Osteocyte (in vitro differentiated cells): ENCODE measurements around the gene LDB2. TPM values are rescaled to one million over a fixed set of nuclear protein-coding genes. Genes with fewer than 3 reads are reported as not detected.

Experiments used
- DNase-seq: peaks from one replicate; pipeline ENCODE4 v3.0.0; 2021; ENCODE audit warnings: mixed read lengths; ENCODE audit not compliant: unreplicated experiment; ENCODE audit errors: extremely low spot score
- H3K27ac Mint-ChIP-seq: one replicate; pipeline ENCODE4 v1.8.0; 2021; ENCODE audit warnings: mild to moderate bottlenecking, mixed read lengths; ENCODE audit not compliant: unreplicated experiment
- H3K27me3 Mint-ChIP-seq: one replicate; pipeline ENCODE4 v1.8.0; 2021; ENCODE audit warnings: mixed read lengths; ENCODE audit not compliant: unreplicated experiment
- H3K36me3 Mint-ChIP-seq: one replicate; pipeline ENCODE4 v1.8.0; 2021; ENCODE audit warnings: mixed read lengths; ENCODE audit not compliant: unreplicated experiment
- H3K4me1 Mint-ChIP-seq: one replicate; pipeline ENCODE4 v1.8.0; 2021; ENCODE audit warnings: mixed read lengths; ENCODE audit not compliant: unreplicated experiment
- H3K4me3 Mint-ChIP-seq: one replicate; pipeline ENCODE4 v1.8.0; 2021; ENCODE audit warnings: mild to moderate bottlenecking, moderate library complexity, mixed read lengths; ENCODE audit not compliant: unreplicated experiment
- H3K9me3 Mint-ChIP-seq: one replicate; pipeline ENCODE4 v1.8.0; 2021; ENCODE audit warnings: mixed read lengths; ENCODE audit not compliant: unreplicated experiment
- total RNA-seq: library from RNA; stranded (reverse); gene quantifications from 2 replicates; pipeline ENCODE4 v1.2.1, GENCODE V29; 2021
- TF ChIP-seq, protein P1 (sequence below): fragments of 200-600 bp; sonication (generic); IDR thresholded peaks from 2 replicates; pipeline ENCODE4 v1.5.0; 2021; ENCODE audit warnings: antibody characterized with exemption, mild to moderate bottlenecking, moderate library complexity

Gene LDB2
- total RNA-seq, 1 donor from 2014 or later = 8.7 TPM

DNA sequence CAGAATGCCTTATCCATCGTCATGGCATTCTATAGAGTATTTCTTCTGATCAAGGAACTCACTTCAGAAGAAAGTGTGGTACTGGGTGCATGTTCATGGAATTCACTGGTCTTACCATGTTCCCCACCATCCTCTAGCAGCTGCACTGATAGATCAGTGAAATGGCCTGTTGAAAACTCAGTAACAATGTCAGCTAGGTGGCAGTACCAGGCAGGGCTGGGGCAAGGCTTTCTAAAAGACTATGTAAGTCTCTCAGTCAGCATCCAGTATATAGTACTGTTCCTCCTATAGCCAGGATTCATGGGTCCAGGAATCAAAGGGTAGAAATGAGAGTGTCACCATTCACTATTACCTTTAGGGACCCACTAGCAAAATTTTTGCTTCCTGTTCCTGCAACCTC is 15.8 kb upstream of the LDB2 start:
- H3K27me3 Mint-ChIP-seq = peaks cover 4% of the 10 kb centered on the region
- peaks cover 2% of the 10 kb centered on the region for H3K4me1 Mint-ChIP-seq
- H3K27ac Mint-ChIP-seq = no peak overlapping the region
- peaks cover 4% of the 10 kb centered on the region for H3K9me3 Mint-ChIP-seq
- DNase-seq = no peak
- H3K36me3 Mint-ChIP-seq = no peaks in the 10 kb centered on the region
- H3K4me3 Mint-ChIP-seq = no peak overlapping the region
- TF ChIP-seq, protein P1, sequence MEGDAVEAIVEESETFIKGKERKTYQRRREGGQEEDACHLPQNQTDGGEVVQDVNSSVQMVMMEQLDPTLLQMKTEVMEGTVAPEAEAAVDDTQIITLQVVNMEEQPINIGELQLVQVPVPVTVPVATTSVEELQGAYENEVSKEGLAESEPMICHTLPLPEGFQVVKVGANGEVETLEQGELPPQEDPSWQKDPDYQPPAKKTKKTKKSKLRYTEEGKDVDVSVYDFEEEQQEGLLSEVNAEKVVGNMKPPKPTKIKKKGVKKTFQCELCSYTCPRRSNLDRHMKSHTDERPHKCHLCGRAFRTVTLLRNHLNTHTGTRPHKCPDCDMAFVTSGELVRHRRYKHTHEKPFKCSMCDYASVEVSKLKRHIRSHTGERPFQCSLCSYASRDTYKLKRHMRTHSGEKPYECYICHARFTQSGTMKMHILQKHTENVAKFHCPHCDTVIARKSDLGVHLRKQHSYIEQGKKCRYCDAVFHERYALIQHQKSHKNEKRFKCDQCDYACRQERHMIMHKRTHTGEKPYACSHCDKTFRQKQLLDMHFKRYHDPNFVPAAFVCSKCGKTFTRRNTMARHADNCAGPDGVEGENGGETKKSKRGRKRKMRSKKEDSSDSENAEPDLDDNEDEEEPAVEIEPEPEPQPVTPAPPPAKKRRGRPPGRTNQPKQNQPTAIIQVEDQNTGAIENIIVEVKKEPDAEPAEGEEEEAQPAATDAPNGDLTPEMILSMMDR = peak; percentile 64

GRCh38 chr4:16912896-16913295 is 14.5 kb upstream of the LDB2 start:
- no peak for DNase-seq
- H3K4me1 Mint-ChIP-seq = peaks cover 3% of the 10 kb centered on the region
- H3K4me3 Mint-ChIP-seq = no peak overlapping the region
- TF ChIP-seq, protein P1 = no peak
- H3K27ac Mint-ChIP-seq = no peak overlapping the region
- no peaks in the 10 kb centered on the region for H3K36me3 Mint-ChIP-seq
- peaks cover 4% of the 10 kb centered on the region for H3K9me3 Mint-ChIP-seq
- peaks cover 9% of the 10 kb centered on the region for H3K27me3 Mint-ChIP-seq

GRCh38 chr4:16909281-16909680 is 10.8 kb upstream of the LDB2 start:
- Mint-ChIP-seq H3K4me1 (peaks cover 3% of the 10 kb centered on the region), H3K4me3 (no peak overlapping the region), H3K9me3 (no peaks in the 10 kb centered on the region), H3K27ac (no peak overlapping the region), H3K36me3 (no peaks in the 10 kb centered on the region), H3K27me3 (peaks cover 9% of the 10 kb centered on the region)
- no peak for DNase-seq
- TF ChIP-seq, protein P1 = no peak

GRCh38 chr4:16908377-16909021 is 10.1 kb upstream of the LDB2 start:
- H3K27ac Mint-ChIP-seq = no peak overlapping the region
- no peaks in the 10 kb centered on the region for H3K9me3 Mint-ChIP-seq
- DNase-seq = no peak
- H3K4me3 Mint-ChIP-seq = no peak overlapping the region
- no peaks in the 10 kb centered on the region for H3K36me3 Mint-ChIP-seq
- peaks cover 3% of the 10 kb centered on the region for H3K4me1 Mint-ChIP-seq
- peaks cover 9% of the 10 kb centered on the region for H3K27me3 Mint-ChIP-seq
- TF ChIP-seq, protein P1 = no peak

DNA sequence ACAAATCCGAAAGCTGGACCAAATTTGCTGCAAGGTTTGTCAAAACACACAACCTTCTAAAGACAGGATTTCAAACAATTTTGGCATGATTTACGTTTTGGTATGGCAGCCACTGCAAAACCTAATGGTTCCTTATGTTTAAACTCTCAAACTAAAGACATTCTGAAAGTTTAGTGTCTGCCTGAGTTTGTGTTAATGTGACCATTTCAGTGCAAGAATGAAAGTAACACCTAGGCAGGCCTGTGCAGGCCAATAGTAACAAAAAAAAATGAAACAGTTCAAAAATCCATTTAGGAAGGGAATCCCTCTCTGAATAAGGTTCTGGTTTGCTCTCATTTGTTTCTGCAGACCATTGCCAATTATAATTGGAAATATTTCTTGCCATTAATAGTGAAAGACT is 1.9 kb upstream of the LDB2 start:
- TF ChIP-seq, protein P1 = no peak
- Mint-ChIP-seq H3K27ac (no peak overlapping the region), H3K27me3 (peaks cover 3% of the 10 kb centered on the region), H3K4me1 (peaks cover 35% of the 10 kb centered on the region), H3K9me3 (no peaks in the 10 kb centered on the region), H3K4me3 (no peak overlapping the region), H3K36me3 (no peaks in the 10 kb centered on the region)
- DNase-seq = no peak
